ENCODE results near the gene NHEJ1. TPM values are rescaled to one million over a fixed set of nuclear protein-coding genes. Genes with fewer than 3 reads are reported as not detected.
"Not testable (repeated sequence)": the region's sequence is repeated elsewhere in the genome, so short reads cannot be mapped to it uniquely, and the experiment has no call there.

NHEJ1 gene
- total RNA-seq, 1 experiment from 2014 or later = 22.3 TPM

DNA sequence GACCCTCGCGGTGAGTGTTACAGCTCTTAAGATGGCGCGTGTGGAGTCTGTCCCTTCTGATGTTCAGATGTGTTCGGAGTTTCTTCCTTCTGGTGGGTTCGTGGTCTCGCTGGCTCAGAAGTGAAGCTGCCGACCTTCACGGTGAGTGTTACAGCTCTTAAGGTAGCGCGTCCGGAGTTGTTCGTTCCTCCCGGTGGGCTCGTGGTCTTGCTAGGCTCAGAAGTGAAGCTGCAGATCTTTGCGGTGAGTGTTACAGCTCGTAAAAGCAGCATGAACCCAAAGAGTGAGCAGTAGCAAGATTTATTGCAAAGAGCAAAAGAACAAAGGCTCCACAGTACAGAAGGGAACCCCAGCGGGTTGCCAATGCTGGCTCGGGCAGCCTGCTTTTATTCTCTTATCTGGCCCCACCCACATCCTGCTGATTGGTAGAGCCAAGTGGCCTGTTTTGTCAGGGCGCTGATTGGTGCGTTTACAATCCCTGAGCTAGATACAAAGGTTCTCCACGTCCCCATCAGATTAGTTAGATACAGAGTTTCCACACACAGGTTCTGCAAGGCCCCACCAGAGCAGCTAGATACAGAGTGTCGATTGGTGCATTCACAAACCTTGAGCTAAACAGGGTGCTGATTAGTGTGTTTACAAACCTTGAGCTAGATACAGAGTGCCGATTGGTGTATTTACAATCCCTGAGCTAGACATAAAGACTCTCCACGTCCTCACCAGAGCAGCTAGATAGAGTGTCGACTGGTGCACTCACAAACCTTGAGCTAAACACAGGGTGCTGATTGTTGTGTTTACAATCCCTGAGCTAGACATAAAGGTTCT is 40.1 kb upstream of the NHEJ1 start:
- Mint-ChIP-seq H3K27ac (peak overlapping the region; percentile 76; the same call in 1 of the 2 replicates), H3K27me3 (ENCODE audit: low read depth) (peaks cover 18% of the 10 kb centered on the region), H3K9me3 (peaks cover 14% of the 10 kb centered on the region)
- H3K36me3 Mint-ChIP-seq; H3K4me3 Mint-ChIP-seq; H3K4me1 Mint-ChIP-seq; DNase-seq (ENCODE audit: low spot score); ATAC-seq; POLR2A ChIA-PET: not testable (repeated sequence)
- CTCF ChIA-PET = interaction anchor here (1.6 to 2.0 kb wide), 2 partner anchors 94 to 220 kb away, joined by 3 to 6 read pairs; no protein-coding TSS in a partner anchor

DNA sequence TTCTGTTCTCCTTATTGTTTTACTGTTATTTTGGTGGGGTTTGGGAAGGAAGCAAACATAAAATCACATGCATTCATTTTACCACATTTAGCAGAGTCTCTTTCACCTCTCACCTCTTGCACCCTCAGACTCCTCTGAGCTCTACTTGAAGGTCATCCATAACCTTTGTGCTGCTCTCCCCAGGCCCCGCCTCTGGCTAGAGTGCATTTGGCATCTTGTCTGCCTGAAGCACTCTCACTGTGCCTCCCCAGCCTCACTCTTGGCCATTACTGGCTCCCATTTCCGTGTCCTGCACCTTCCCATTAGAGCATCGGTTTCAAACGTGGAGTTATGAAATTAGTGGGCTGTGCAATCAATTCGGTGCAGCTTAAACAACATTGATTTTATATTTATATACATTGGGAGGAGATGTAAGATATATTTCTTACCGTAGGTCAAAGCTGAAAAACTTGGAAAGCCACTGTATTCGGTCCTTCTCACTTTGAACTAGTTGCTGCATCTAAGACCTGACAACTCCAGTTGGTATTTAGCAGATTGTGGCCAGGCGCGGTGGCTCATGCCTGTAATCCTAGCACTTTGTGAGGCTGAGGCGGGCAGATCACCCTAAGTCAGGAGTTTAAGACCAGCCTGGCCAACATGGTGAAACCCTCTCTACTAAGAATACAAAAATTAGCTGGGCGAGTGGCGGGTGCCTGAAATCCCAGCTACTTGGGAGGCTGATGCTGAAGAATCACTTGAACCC is 39.0 kb upstream of the NHEJ1 start:
- ATAC-seq (no peak), DNase-seq (ENCODE audit: low spot score) (no peak)
- H3K27ac Mint-ChIP-seq = no peak overlapping the region
- H3K27me3 Mint-ChIP-seq (ENCODE audit: low read depth) = peaks cover 11% of the 10 kb centered on the region
- peaks cover 14% of the 10 kb centered on the region for H3K9me3 Mint-ChIP-seq
- peaks cover 8% of the 10 kb centered on the region for H3K4me1 Mint-ChIP-seq
- no peak overlapping the region for H3K4me3 Mint-ChIP-seq
- H3K36me3 Mint-ChIP-seq = no peaks in the 10 kb centered on the region
- POLR2A ChIA-PET = interaction anchor here (0.6 kb wide), 1 partner anchor 189 kb away, joined by 3 read pairs; no protein-coding TSS in a partner anchor
- CTCF ChIA-PET = interaction anchor here (1.6 to 2.0 kb wide), 2 partner anchors 95 to 219 kb away, joined by 3 to 6 read pairs; no protein-coding TSS in a partner anchor
- TF ChIP-seq, protein P1, sequence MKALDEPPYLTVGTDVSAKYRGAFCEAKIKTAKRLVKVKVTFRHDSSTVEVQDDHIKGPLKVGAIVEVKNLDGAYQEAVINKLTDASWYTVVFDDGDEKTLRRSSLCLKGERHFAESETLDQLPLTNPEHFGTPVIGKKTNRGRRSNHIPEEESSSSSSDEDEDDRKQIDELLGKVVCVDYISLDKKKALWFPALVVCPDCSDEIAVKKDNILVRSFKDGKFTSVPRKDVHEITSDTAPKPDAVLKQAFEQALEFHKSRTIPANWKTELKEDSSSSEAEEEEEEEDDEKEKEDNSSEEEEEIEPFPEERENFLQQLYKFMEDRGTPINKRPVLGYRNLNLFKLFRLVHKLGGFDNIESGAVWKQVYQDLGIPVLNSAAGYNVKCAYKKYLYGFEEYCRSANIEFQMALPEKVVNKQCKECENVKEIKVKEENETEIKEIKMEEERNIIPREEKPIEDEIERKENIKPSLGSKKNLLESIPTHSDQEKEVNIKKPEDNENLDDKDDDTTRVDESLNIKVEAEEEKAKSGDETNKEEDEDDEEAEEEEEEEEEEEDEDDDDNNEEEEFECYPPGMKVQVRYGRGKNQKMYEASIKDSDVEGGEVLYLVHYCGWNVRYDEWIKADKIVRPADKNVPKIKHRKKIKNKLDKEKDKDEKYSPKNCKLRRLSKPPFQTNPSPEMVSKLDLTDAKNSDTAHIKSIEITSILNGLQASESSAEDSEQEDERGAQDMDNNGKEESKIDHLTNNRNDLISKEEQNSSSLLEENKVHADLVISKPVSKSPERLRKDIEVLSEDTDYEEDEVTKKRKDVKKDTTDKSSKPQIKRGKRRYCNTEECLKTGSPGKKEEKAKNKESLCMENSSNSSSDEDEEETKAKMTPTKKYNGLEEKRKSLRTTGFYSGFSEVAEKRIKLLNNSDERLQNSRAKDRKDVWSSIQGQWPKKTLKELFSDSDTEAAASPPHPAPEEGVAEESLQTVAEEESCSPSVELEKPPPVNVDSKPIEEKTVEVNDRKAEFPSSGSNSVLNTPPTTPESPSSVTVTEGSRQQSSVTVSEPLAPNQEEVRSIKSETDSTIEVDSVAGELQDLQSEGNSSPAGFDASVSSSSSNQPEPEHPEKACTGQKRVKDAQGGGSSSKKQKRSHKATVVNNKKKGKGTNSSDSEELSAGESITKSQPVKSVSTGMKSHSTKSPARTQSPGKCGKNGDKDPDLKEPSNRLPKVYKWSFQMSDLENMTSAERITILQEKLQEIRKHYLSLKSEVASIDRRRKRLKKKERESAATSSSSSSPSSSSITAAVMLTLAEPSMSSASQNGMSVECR (CRISPR knock-in tag; IDR thresholded peaks at IDR 0.05; ENCODE audit: borderline replicate concordance) = no peak
- TF ChIP-seq, protein P2, sequence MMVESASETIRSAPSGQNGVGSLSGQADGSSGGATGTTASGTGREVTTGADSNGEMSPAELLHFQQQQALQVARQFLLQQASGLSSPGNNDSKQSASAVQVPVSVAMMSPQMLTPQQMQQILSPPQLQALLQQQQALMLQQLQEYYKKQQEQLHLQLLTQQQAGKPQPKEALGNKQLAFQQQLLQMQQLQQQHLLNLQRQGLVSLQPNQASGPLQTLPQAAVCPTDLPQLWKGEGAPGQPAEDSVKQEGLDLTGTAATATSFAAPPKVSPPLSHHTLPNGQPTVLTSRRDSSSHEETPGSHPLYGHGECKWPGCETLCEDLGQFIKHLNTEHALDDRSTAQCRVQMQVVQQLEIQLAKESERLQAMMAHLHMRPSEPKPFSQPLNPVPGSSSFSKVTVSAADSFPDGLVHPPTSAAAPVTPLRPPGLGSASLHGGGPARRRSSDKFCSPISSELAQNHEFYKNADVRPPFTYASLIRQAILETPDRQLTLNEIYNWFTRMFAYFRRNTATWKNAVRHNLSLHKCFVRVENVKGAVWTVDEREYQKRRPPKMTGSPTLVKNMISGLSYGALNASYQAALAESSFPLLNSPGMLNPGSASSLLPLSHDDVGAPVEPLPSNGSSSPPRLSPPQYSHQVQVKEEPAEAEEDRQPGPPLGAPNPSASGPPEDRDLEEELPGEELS (CRISPR knock-in tag; IDR thresholded peaks at IDR 0.05) = no peak
- TF ChIP-seq, protein P3, sequence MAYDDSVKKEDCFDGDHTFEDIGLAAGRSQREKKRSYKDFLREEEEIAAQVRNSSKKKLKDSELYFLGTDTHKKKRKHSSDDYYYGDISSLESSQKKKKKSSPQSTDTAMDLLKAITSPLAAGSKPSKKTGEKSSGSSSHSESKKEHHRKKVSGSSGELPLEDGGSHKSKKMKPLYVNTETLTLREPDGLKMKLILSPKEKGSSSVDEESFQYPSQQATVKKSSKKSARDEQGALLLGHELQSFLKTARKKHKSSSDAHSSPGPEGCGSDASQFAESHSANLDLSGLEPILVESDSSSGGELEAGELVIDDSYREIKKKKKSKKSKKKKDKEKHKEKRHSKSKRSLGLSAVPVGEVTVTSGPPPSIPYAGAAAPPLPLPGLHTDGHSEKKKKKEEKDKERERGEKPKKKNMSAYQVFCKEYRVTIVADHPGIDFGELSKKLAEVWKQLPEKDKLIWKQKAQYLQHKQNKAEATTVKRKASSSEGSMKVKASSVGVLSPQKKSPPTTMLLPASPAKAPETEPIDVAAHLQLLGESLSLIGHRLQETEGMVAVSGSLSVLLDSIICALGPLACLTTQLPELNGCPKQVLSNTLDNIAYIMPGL (CRISPR knock-in tag; IDR thresholded peaks at IDR 0.05) = no peak
- TF ChIP-seq, protein P4, sequence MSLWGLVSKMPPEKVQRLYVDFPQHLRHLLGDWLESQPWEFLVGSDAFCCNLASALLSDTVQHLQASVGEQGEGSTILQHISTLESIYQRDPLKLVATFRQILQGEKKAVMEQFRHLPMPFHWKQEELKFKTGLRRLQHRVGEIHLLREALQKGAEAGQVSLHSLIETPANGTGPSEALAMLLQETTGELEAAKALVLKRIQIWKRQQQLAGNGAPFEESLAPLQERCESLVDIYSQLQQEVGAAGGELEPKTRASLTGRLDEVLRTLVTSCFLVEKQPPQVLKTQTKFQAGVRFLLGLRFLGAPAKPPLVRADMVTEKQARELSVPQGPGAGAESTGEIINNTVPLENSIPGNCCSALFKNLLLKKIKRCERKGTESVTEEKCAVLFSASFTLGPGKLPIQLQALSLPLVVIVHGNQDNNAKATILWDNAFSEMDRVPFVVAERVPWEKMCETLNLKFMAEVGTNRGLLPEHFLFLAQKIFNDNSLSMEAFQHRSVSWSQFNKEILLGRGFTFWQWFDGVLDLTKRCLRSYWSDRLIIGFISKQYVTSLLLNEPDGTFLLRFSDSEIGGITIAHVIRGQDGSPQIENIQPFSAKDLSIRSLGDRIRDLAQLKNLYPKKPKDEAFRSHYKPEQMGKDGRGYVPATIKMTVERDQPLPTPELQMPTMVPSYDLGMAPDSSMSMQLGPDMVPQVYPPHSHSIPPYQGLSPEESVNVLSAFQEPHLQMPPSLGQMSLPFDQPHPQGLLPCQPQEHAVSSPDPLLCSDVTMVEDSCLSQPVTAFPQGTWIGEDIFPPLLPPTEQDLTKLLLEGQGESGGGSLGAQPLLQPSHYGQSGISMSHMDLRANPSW (CRISPR knock-in tag; conservative IDR thresholded peaks at IDR 0.05; ENCODE audit: low read depth) = no peak
- TF ChIP-seq CREM (CRISPR knock-in tag; IDR thresholded peaks at IDR 0.05) (no peak), NR3C1 (CRISPR knock-in tag; conservative IDR thresholded peaks at IDR 0.05; ENCODE audit: low read depth) (no peak), FOXJ3 (CRISPR knock-in tag; IDR thresholded peaks at IDR 0.05; ENCODE audit: borderline replicate concordance) (no peak), KAT7 (CRISPR knock-in tag; IDR thresholded peaks at IDR 0.05; ENCODE audit: borderline replicate concordance) (no peak), ETV6 (CRISPR knock-in tag; IDR thresholded peaks at IDR 0.05) (no peak), ZNF138 (CRISPR knock-in tag; conservative IDR thresholded peaks at IDR 0.05) (no peak), ELF4 (CRISPR knock-in tag; IDR thresholded peaks at IDR 0.05; ENCODE audit: low read depth) (no peak), EMX1 (CRISPR knock-in tag; IDR thresholded peaks at IDR 0.05) (no peak), SP1 (CRISPR knock-in tag; conservative IDR thresholded peaks at IDR 0.05) (no peak)
- TF ChIP-seq, protein P5, sequence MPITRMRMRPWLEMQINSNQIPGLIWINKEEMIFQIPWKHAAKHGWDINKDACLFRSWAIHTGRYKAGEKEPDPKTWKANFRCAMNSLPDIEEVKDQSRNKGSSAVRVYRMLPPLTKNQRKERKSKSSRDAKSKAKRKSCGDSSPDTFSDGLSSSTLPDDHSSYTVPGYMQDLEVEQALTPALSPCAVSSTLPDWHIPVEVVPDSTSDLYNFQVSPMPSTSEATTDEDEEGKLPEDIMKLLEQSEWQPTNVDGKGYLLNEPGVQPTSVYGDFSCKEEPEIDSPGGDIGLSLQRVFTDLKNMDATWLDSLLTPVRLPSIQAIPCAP (CRISPR knock-in tag; IDR thresholded peaks at IDR 0.05) = no peak
- TF ChIP-seq, protein P6, sequence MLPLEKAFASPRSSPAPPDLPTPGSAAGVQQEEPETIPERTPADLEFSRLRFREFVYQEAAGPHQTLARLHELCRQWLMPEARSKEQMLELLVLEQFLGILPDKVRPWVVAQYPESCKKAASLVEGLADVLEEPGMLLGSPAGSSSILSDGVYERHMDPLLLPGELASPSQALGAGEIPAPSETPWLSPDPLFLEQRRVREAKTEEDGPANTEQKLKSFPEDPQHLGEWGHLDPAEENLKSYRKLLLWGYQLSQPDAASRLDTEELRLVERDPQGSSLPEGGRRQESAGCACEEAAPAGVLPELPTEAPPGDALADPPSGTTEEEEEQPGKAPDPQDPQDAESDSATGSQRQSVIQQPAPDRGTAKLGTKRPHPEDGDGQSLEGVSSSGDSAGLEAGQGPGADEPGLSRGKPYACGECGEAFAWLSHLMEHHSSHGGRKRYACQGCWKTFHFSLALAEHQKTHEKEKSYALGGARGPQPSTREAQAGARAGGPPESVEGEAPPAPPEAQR (CRISPR knock-in tag; IDR thresholded peaks at IDR 0.05) = no peak
- TF ChIP-seq, protein P7, sequence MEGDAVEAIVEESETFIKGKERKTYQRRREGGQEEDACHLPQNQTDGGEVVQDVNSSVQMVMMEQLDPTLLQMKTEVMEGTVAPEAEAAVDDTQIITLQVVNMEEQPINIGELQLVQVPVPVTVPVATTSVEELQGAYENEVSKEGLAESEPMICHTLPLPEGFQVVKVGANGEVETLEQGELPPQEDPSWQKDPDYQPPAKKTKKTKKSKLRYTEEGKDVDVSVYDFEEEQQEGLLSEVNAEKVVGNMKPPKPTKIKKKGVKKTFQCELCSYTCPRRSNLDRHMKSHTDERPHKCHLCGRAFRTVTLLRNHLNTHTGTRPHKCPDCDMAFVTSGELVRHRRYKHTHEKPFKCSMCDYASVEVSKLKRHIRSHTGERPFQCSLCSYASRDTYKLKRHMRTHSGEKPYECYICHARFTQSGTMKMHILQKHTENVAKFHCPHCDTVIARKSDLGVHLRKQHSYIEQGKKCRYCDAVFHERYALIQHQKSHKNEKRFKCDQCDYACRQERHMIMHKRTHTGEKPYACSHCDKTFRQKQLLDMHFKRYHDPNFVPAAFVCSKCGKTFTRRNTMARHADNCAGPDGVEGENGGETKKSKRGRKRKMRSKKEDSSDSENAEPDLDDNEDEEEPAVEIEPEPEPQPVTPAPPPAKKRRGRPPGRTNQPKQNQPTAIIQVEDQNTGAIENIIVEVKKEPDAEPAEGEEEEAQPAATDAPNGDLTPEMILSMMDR (IDR thresholded peaks at IDR 0.05) = no peak
